ENCODE results near the gene SUSD1. TPM values are rescaled to one million over a fixed set of nuclear protein-coding genes. Genes with fewer than 3 reads are reported as not detected.
A peak's percentile ranks its signal among the peaks of the same experiment; 100 is the strongest.

SUSD1 gene
- total and polyA plus RNA-seq, 9 of the 15 experiments (the other 6 are each of a cell fraction or from before 2014, with no cell fraction given): 10.9 to 44.4 (median 36.1) TPM

DNA sequence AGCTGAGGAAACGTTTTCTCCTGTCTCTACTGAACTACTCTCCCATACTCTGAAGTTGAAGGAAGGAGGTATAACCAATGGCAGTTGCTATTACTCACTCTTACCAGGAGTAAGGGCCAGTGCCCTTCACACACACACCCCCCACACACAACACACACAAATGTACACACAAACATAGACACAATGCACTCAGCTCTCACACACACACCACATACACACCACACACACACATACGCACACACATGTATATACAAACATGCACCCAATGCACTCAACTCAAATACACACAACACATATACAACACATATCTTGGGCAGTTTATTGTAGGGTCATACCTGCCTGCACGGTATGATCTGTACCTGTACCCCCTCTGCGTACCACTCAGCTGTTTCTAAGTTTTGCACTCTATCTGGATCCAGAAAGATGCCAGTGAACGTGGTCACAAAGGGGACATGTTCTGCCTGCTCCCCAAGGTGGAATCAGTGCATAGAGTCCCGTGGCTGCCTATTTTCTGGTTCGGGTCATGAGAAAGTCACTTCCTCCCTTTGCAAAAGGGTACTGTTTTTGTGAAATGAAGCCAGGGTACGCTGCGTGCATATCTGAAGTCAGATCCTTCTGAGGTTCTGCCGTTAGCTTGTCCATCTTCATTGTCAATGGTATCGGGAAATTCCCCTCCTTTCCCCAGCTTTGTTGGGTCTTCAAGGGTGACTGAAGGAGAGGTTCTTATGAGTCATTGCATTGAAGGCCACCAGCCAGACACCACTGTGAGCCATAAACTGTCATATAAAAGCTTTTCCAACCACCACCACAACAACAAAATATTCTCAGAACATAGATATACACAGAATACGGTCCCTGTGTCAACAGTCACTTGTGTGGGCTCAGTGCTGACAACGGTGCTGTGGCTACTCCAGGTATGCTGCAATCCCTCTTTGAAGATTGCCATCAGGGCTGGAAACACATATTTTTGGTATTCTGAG is 146.6 kb downstream of the SUSD1 start (continued):
- TF ChIP-seq, protein P1, sequence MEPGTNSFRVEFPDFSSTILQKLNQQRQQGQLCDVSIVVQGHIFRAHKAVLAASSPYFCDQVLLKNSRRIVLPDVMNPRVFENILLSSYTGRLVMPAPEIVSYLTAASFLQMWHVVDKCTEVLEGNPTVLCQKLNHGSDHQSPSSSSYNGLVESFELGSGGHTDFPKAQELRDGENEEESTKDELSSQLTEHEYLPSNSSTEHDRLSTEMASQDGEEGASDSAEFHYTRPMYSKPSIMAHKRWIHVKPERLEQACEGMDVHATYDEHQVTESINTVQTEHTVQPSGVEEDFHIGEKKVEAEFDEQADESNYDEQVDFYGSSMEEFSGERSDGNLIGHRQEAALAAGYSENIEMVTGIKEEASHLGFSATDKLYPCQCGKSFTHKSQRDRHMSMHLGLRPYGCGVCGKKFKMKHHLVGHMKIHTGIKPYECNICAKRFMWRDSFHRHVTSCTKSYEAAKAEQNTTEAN (CRISPR knock-in tag; IDR thresholded peaks at IDR 0.05): no peak
- TF ChIP-seq LARP7 (IDR thresholded peaks at IDR 0.05) (0 out of 2 replicates have a peak, but pooled peaks have one; percentile 56), HDGF (IDR thresholded peaks at IDR 0.05) (0 out of 2 replicates have a peak, but pooled peaks have one; percentile 62), HSF4 (CRISPR knock-in tag; IDR thresholded peaks at IDR 0.05; ENCODE audit: borderline replicate concordance) (no peak), SMAD1 (IDR thresholded peaks at IDR 0.05; ENCODE audit: low read depth, low read length, partially characterized antibody) (no peak), POLR2A (conservative IDR thresholded peaks at IDR 0.05) (peak; percentile 57), POLR2B (IDR thresholded peaks at IDR 0.05; ENCODE audit: low read depth, partially characterized antibody) (peak; percentile 61), SUPT5H (IDR thresholded peaks at IDR 0.05) (peak; percentile 64), NFIX (CRISPR knock-in tag; IDR thresholded peaks at IDR 0.05; ENCODE audit: low read depth) (no peak), ZNF76 (CRISPR knock-in tag; IDR thresholded peaks at IDR 0.05; ENCODE audit: borderline replicate concordance) (no peak)
- TF ChIP-seq, protein P2, sequence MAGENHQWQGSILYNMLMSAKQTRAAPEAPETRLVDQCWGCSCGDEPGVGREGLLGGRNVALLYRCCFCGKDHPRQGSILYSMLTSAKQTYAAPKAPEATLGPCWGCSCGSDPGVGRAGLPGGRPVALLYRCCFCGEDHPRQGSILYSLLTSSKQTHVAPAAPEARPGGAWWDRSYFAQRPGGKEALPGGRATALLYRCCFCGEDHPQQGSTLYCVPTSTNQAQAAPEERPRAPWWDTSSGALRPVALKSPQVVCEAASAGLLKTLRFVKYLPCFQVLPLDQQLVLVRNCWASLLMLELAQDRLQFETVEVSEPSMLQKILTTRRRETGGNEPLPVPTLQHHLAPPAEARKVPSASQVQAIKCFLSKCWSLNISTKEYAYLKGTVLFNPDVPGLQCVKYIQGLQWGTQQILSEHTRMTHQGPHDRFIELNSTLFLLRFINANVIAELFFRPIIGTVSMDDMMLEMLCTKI (IDR thresholded peaks at IDR 0.05; ENCODE audit: partially characterized antibody): no peak
- TF ChIP-seq, protein P3, sequence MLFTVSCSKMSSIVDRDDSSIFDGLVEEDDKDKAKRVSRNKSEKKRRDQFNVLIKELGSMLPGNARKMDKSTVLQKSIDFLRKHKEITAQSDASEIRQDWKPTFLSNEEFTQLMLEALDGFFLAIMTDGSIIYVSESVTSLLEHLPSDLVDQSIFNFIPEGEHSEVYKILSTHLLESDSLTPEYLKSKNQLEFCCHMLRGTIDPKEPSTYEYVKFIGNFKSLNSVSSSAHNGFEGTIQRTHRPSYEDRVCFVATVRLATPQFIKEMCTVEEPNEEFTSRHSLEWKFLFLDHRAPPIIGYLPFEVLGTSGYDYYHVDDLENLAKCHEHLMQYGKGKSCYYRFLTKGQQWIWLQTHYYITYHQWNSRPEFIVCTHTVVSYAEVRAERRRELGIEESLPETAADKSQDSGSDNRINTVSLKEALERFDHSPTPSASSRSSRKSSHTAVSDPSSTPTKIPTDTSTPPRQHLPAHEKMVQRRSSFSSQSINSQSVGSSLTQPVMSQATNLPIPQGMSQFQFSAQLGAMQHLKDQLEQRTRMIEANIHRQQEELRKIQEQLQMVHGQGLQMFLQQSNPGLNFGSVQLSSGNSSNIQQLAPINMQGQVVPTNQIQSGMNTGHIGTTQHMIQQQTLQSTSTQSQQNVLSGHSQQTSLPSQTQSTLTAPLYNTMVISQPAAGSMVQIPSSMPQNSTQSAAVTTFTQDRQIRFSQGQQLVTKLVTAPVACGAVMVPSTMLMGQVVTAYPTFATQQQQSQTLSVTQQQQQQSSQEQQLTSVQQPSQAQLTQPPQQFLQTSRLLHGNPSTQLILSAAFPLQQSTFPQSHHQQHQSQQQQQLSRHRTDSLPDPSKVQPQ (CRISPR knock-in tag; IDR thresholded peaks at IDR 0.05; ENCODE audit: borderline replicate concordance): no peak
- TF ChIP-seq, protein P4, sequence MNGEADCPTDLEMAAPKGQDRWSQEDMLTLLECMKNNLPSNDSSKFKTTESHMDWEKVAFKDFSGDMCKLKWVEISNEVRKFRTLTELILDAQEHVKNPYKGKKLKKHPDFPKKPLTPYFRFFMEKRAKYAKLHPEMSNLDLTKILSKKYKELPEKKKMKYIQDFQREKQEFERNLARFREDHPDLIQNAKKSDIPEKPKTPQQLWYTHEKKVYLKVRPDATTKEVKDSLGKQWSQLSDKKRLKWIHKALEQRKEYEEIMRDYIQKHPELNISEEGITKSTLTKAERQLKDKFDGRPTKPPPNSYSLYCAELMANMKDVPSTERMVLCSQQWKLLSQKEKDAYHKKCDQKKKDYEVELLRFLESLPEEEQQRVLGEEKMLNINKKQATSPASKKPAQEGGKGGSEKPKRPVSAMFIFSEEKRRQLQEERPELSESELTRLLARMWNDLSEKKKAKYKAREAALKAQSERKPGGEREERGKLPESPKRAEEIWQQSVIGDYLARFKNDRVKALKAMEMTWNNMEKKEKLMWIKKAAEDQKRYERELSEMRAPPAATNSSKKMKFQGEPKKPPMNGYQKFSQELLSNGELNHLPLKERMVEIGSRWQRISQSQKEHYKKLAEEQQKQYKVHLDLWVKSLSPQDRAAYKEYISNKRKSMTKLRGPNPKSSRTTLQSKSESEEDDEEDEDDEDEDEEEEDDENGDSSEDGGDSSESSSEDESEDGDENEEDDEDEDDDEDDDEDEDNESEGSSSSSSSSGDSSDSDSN (IDR thresholded peaks at IDR 0.05; ENCODE audit: borderline replicate concordance in 1 of 2, low read depth in 2 of 2, low read length in 2 of 2): no peak
- TF ChIP-seq, protein P5, sequence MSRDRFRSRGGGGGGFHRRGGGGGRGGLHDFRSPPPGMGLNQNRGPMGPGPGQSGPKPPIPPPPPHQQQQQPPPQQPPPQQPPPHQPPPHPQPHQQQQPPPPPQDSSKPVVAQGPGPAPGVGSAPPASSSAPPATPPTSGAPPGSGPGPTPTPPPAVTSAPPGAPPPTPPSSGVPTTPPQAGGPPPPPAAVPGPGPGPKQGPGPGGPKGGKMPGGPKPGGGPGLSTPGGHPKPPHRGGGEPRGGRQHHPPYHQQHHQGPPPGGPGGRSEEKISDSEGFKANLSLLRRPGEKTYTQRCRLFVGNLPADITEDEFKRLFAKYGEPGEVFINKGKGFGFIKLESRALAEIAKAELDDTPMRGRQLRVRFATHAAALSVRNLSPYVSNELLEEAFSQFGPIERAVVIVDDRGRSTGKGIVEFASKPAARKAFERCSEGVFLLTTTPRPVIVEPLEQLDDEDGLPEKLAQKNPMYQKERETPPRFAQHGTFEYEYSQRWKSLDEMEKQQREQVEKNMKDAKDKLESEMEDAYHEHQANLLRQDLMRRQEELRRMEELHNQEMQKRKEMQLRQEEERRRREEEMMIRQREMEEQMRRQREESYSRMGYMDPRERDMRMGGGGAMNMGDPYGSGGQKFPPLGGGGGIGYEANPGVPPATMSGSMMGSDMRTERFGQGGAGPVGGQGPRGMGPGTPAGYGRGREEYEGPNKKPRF (IDR thresholded peaks at IDR 0.05; ENCODE audit: low read depth, low read length): no peak

Data from K562 (cell line).